MM.1S (cell line): ENCODE results near the gene SEC31B.

Experiments
- CTCF ChIP-seq: fragments of 300-600 bp; sonication (generic); IDR thresholded peaks from 2 replicates; pipeline ENCODE4 v1.5.1; 2016; ENCODE audit warnings: antibody characterized with exemption, low read length, mixed read lengths
- EZH2 ChIP-seq: fragments of 300-600 bp; sonication (generic); optimal IDR thresholded peaks from 2 replicates; pipeline ENCODE3; 2017; ENCODE audit warnings: low read depth, mild to moderate bottlenecking, antibody characterized with exemption, low read length, mixed read lengths
- EZH2phosphoT487 ChIP-seq: fragments of 300-600 bp; sonication (generic); IDR thresholded peaks from 2 replicates; pipeline ENCODE4 v1.6.1; 2018; ENCODE audit warnings: antibody characterized with exemption, low read length

- TF ChIP-seq CTCF (no peak), EZH2 (no peak), EZH2phosphoT487 (no peak)
These were observed 16.7 kb downstream of the SEC31B start for GRCh38 chr10:100502926-100503494.
